Heart right ventricle (tissue), 16 donors: Measurements from ENCODE around the gene KLK2. TPM values are rescaled to one million over a fixed set of nuclear protein-coding genes. Genes with fewer than 3 reads are reported as not detected.

Experiments used
- ATAC-seq, 8 donors: fragments of 200-7000 bp; cut with Tn5 transposase; one replicate each; pipeline ENCODE4 v1.9.1; 2020; ENCODE audit warnings: mild to moderate bottlenecking in 8 of 8, moderate library complexity in 8 of 8, moderate number of reproducible peaks in 1 of 8
- DNase-seq, 2 donors: peaks; one replicate each; pipeline ENCODE4 v3.0.0-alpha.2; 2020
- H3K27ac ChIP-seq, 10 donors: fragments of 200-600 bp; sonication (generic) in 2 of 10; one replicate each; pipeline versions ENCODE4 v1.5.0 to v1.8.0; 2020 to 2022; ENCODE audit warnings: mild to moderate bottlenecking in 3 of 10
- H3K27me3 ChIP-seq, 7 donors: fragments of 200-600 bp; one replicate each; pipeline ENCODE4 v1.8.0; 2021 to 2022; ENCODE audit warnings: mild to moderate bottlenecking in 2 of 7
- H3K36me3 ChIP-seq, 9 donors: fragments of 200-600 bp; sonication (generic) in 1 of 9; one replicate each; pipeline versions ENCODE4 v1.5.0 to v1.8.0; 2020 to 2022; ENCODE audit warnings: mild to moderate bottlenecking in 2 of 9
- H3K4me1 ChIP-seq, 9 donors: fragments of 200-600 bp; sonication (generic) in 1 of 9; one replicate each; pipeline versions ENCODE4 v1.5.0 to v1.8.0; 2020 to 2022; ENCODE audit warnings: mild to moderate bottlenecking in 4 of 9
- H3K4me3 ChIP-seq, 10 donors: fragments of 200-600 bp; sonication (generic) in 2 of 10; one replicate each; pipeline versions ENCODE4 v1.5.0 to v1.8.0; 2020 to 2022; ENCODE audit warnings: mild to moderate bottlenecking in 7 of 10, moderate library complexity in 2 of 10
- H3K9me3 ChIP-seq, 11 donors: fragments of 200-600 bp in 10 of 11; sonication (generic) in 2 of 11; one replicate each; pipeline versions ENCODE4 v1.5.0 to v1.8.0; 2013 to 2022; ENCODE audit warnings: mild to moderate bottlenecking in 2 of 11, control low read depth in 1 of 11, moderate library complexity in 1 of 11
- WGBS, 2 donors: extraction: QIAGEN DNeasy Blood & Tissue Kit; methylation state at CpG; one replicate each; pipeline ENCODE4 v1.1.7; 2013; ENCODE audit warnings: inconsistent platforms in 1 of 2; 5-methylcytosine and 5-hydroxymethylcytosine counted together
- intact Hi-C, 10 donors: fragments of 100-400 bp; cut with DNase I; formaldehyde crosslinking; loops; one replicate each; pipeline versions ENCODE4 v1.11.1 to v1.14.2; 2022
- polyA plus RNA-seq, 2 donors: library from polyadenylated mRNA; stranded (reverse); fragments of 200-250 nt; gene quantifications; one replicate each; pipeline ENCODE4 v1.2.3, GENCODE V29; 2013
- total RNA-seq, 10 donors: library from RNA; stranded (reverse); fragmentation: NEBNext Ultra II Directional in 3 of 10; extraction: Animal tissue kit (Norgen Biotek cat#: 25700) in 3 of 10; gene quantifications; one replicate each; pipeline versions ENCODE4 v1.2.1 to v1.2.4, GENCODE V29; 2021 to 2023
- TF ChIP-seq, protein P1 (sequence below), 9 donors: fragments of 200-600 bp; sonication (generic) in 2 of 9; IDR thresholded peaks; one replicate each; pipeline versions ENCODE4 v1.5.0 to v1.8.0; 2021 to 2022; ENCODE audit warnings: antibody characterized with exemption in 9 of 9, mild to moderate bottlenecking in 5 of 9, moderate library complexity in 1 of 9
- donor health status: Arrhythmogenic right ventricular cardiomyopathy.
- donor health status: ischemic (EF 13 %, LVEDD 7.1; RV severe dilation, severe dysfunction).
- donor health status: healthy with polysubstance abuse.
- donor health status: DM: no; HTN: yes; CAD: no.
- donor health status: DM: no; HTN: no; CAD: no.
- donor health status: ischemic (EF 25% LVEDD 6.9; RV normal size, moderate dysfunction).
- donor health status: ischemic (EF 25% LVEDD 5.7; RV mildly dilated, moderate dysfunction).
- donor health status: healthy.
- donor health status: DM: yes; HTN: yes; CAD: no.
- donor health status: Ischemic cardiomyopathy.
- donor health status: ischemic (EF 35%, LVEDD 5.7; RV mildly dilated, moderate dysfunction).
- donor health status: nonischemic (EF 11% LVEDD 7.7; RV severe dilation, severe dysfunction).
- donor health status: DM: yes; HTN: yes; CAD: no.
- donor health status: PGD.
- donor health status: ischemic (EF 29% LVEDD 5.4; RV normal size, mild dysfunction).
- donor health status: nonischemic (EF 23%, LVEDD 6.1; RV moderate dilation, normal function).

The KLK2 gene
- total and polyA plus RNA-seq, 12 donors, result not detected

DNA sequence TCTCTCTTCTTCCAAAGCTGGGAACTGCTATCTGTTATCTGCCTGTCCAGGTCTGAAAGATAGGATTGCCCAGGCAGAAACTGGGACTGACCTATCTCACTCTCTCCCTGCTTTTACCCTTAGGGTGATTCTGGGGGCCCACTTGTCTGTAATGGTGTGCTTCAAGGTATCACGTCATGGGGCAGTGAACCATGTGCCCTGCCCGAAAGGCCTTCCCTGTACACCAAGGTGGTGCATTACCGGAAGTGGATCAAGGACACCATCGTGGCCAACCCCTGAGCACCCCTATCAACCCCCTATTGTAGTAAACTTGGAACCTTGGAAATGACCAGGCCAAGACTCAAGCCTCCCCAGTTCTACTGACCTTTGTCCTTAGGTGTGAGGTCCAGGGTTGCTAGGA lies 13.4 kb upstream of the KLK2 start:
- Histone ChIP-seq H3K9me3 (no peaks in the 10 kb centered on the region), H3K36me3 (no peaks in the 10 kb centered on the region), H3K27me3 (peaks cover 0 to 78% (median 48%) of the 10 kb centered on the region in 7 donors), H3K27ac (no peak overlapping the region), H3K4me1 (no peaks in the 10 kb centered on the region), H3K4me3 (no peak overlapping the region)
- intact Hi-C loops, result no loop called here
- no peak for ATAC-seq
- WGBS, 2 donors, result 84 to 87% methylated on average over 4 of the region's 4 CpGs
- DNase-seq, result no peak
- TF ChIP-seq, protein P1, sequence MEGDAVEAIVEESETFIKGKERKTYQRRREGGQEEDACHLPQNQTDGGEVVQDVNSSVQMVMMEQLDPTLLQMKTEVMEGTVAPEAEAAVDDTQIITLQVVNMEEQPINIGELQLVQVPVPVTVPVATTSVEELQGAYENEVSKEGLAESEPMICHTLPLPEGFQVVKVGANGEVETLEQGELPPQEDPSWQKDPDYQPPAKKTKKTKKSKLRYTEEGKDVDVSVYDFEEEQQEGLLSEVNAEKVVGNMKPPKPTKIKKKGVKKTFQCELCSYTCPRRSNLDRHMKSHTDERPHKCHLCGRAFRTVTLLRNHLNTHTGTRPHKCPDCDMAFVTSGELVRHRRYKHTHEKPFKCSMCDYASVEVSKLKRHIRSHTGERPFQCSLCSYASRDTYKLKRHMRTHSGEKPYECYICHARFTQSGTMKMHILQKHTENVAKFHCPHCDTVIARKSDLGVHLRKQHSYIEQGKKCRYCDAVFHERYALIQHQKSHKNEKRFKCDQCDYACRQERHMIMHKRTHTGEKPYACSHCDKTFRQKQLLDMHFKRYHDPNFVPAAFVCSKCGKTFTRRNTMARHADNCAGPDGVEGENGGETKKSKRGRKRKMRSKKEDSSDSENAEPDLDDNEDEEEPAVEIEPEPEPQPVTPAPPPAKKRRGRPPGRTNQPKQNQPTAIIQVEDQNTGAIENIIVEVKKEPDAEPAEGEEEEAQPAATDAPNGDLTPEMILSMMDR (IDR thresholded peaks at IDR 0.05), result no peak

DNA sequence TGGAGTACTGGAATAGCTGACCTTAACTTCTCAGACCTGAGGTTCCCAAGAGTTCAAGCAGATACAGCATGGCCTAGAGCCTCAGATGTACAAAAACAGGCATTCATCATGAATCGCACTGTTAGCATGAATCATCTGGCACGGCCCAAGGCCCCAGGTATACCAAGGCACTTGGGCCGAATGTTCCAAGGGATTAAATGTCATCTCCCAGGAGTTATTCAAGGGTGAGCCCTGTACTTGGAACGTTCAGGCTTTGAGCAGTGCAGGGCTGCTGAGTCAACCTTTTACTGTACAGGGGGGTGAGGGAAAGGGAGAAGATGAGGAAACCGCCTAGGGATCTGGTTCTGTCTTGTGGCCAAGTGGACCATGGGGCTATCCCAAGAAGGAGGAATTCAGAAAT lies 12.2 kb upstream of the KLK2 start:
- ATAC-seq, result no peak
- Histone ChIP-seq H3K27ac (no peak overlapping the region), H3K27me3 (peaks cover 0 to 71% (median 50%) of the 10 kb centered on the region in 7 donors), H3K36me3 (no peaks in the 10 kb centered on the region), H3K4me1 (no peaks in the 10 kb centered on the region), H3K9me3 (no peaks in the 10 kb centered on the region), H3K4me3 (no peak overlapping the region)
- intact Hi-C loops, result no loop called here
- DNase-seq, result no peak
- 67 to 78% methylated on average over 5 of the region's 5 CpGs for WGBS, 2 donors
- TF ChIP-seq, protein P1 (IDR thresholded peaks at IDR 0.05), result no peak

DNA sequence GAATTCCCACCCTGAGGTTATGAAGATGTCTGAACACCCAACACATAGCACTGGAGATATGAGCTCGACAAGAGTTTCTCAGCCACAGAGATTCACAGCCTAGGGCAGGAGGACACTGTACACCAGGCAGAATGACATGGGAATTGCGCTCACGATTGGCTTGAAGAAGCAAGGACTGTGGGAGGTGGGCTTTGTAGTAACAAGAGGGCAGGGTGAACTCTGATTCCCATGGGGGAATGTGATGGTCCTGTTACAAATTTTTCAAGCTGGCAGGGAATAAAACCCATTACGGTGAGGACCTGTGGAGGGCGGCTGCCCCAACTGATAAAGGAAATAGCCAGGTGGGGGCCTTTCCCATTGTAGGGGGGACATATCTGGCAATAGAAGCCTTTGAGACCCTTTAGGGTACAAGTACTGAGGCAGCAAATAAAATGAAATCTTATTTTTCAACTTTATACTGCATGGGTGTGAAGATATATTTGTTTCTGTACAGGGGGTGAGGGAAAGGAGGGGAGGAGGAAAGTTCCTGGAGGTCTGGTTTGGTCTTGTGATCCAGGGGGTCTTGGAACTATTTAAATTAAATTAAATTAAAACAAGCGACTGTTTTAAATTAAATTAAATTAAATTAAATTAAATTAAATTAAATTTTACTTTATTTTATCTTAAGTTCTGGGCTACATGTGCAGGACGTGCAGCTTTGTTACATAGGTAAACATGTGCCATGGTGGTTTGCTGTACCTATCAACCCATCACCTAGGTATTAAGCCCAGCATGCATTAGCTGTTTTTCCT lies 11.5 kb upstream of the KLK2 start:
- intact Hi-C loops, result no loop called here
- Histone ChIP-seq H3K4me1 (no peaks in the 10 kb centered on the region), H3K9me3 (no peaks in the 10 kb centered on the region), H3K27me3 (peaks cover 0 to 70% (median 53%) of the 10 kb centered on the region in 7 donors), H3K36me3 (no peaks in the 10 kb centered on the region), H3K4me3 (no peak overlapping the region), H3K27ac (no peak overlapping the region)
- 66 to 68% methylated on average over 7 of the region's 7 CpGs for WGBS, 2 donors
- TF ChIP-seq, protein P1 (IDR thresholded peaks at IDR 0.05), result no peak
- no peak for ATAC-seq
- no peak for DNase-seq

DNA sequence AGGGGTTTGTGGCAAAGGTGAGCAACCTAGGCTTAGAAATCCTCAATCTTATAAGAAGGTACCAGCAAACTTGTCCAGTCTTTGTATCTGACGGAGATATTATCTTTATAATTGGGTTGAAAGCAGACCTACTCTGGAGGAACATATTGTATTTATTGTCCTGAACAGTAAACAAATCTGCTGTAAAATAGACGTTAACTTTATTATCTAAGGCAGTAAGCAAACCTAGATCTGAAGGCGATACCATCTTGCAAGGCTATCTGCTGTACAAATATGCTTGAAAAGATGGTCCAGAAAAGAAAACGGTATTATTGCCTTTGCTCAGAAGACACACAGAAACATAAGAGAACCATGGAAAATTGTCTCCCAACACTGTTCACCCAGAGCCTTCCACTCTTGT lies 3.8 kb upstream of the KLK2 start:
- DNase-seq (no peak), ATAC-seq (no peak)
- intact Hi-C loops, result no loop called here
- Histone ChIP-seq H3K27me3 (peaks cover 0 to 77% (median 47%) of the 10 kb centered on the region in 7 donors), H3K36me3 (no peaks in the 10 kb centered on the region), H3K4me3 (no peak overlapping the region), H3K27ac (no peak overlapping the region), H3K9me3 (no peaks in the 10 kb centered on the region), H3K4me1 (no peaks in the 10 kb centered on the region)
- 83% methylated on average over 4 of the region's 4 CpGs for WGBS, 2 donors
- TF ChIP-seq, protein P1 (IDR thresholded peaks at IDR 0.05), result no peak
